Muscle of back (tissue), 11 donors: Measurements from ENCODE around the gene DHX16. TPM values are rescaled to one million over a fixed set of nuclear protein-coding genes. Genes with fewer than 3 reads are reported as not detected.
A peak's percentile ranks its signal among the peaks of the same experiment; 100 is the strongest.
"Not testable (repeated sequence)": the region's sequence is repeated elsewhere in the genome, so short reads cannot be mapped to it uniquely, and the experiment has no call there.

Experiments used
- DNase-seq, 3 donors: peaks; one replicate each; pipeline versions ENCODE4 v3.0.0 to v3.0.0-alpha.2; 2013
- polyA plus RNA-seq, 10 donors: library from polyadenylated mRNA; unstranded; fragments of 120-200 nt; gene quantifications; one replicate each; pipeline ENCODE4 v1.2.1, GENCODE V29; 2013; ENCODE audit not compliant: insufficient read length in 10 of 10

DHX16 gene
- polyA plus RNA-seq, 10 donors = 18.6 to 27.2 (median 22.9) TPM

DNA sequence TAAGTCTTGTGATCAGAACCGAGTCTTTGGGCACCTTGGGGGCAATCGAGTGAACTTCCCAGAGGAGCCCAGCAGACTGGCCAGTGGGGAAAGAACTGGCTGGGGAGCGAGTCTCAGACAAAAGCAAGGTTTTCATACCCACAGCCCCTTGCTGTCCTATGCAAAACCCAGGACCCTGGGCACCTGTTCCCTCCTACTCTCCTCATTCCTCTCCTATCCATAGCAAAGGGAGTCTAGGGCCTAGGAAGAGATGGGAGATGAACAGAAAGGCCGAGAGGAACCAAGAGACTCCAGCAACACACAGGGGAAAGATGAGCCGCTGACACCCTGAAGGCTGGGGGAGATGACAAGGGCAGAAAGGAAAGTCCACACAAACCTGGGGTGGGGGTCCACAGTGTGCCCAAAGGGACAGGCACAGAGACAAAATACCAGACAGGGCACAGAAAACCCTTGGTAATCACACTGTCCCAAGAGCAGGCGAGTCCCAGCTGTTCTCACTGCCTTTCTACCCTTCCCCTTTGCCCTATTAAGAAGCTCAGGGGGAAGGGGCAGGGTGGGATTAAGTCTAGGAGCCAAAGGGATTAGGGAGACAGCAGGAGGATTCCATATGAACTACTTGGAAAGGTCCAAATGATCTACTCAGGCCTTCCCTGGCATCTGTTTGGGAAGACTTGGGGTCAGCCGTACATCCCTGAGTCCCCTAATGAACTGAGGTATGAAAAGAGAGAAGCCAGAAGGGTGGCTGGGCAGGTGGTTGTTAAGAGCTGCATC is 7.1 kb upstream of the DHX16 start:
- no peak for DNase-seq

DNA sequence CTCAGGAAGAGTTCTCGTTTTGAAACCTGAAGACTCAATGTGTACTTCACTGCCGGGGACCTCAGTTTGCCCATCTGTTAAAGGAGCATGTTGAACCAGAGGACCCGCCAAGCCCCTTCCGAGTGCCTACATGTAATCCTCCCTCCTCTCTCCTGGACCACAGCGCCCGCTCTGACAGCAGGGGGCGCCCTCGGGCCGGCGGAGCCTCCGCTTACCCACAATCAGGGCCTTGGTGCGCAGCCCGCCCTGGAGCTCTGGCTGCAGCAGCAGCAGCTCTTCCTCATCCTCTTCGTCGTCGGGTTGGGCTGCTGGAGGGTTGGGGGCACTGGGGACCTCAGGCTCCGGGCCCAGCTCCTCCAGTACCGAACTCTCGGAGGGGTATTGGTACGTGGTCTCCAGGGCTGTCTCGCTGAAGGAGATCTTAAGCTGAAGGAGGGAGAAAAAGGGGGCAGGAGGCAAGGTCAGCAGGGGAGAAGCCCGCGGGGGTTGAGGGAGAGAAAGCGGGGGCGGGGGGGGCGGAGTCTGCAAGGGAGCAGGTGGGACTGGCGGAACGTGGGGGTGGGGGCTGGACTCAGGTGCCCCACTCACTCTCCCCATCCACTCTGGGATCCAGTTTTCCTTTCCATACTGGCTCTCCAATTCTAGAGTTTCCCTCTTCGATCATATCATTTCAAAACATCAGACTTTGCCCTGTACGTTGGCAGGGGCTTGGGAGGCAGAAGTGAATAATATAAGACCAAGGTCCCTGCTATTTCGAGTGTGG is 6.3 kb upstream of the DHX16 start:
- DNase-seq = peak; percentile 63 to 92 (median 89)

DNA sequence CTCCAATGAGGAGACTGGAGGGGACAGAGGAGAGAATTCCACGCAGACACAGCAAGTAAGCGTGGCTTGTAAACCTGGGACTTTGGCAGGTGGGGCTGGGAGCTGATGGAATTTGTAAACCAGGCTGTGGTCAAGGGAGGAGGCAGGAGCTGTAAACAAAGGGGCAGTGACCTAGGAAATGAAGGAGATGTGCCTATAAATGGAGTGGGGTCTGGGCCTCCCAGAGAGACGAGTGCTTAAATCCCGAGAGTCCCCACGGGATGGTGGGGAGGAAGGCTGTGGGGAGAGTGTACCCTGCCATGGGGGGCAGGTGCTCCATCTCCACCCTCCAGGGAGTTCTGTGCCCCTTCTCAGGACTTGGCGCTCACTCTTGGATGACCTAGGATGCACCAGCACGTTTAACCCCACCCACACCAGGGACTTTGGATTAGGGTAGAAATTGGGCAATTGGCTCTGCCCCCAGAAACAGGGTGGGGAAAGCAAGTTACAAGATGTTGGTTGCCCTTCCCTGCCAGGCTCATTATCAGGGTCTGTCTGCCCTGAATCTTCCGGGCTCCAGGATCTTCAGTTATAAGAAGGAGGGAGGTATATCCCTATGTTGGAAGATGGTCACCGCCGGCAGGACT is 4.0 kb upstream of the DHX16 start:
- DNase-seq = no peak

DNA sequence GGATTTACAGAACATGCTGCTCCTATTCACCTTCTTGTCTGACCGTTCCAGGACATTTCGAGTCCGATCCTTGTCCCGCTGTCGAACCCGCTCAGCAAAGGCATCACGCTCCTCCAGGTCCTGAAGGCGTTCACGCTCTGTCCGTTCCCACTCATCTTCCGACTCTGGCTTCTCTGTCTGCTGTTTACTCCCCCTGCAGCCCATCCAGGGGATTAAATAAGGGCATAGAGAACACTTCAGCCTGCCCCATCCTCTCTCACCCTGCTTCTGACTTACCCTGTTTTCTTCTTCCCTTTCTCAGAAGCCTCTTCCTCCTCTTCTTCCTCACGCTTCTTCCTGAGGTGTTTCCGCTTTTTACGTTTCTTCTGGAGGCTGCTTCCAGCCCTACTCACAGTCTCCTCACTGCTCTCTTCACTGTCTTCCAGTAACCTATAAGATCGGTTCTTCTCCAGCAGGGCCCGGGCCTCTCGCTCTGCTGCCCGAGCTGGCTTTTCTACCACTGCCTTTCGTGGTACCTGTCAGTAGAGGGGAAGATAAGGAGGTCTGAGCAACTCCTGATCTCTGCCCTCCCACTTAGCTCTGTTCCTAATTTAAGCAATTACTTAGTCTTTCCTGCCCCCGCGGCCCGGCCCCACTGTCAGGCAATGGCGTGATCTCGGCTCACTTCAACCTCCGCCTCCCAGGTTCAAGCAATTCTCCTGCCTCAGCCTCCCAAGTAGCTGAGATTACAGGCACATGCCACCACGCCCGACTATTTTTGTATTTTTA is 1.9 kb downstream of the DHX16 start:
- DNase-seq = no peak

DNA sequence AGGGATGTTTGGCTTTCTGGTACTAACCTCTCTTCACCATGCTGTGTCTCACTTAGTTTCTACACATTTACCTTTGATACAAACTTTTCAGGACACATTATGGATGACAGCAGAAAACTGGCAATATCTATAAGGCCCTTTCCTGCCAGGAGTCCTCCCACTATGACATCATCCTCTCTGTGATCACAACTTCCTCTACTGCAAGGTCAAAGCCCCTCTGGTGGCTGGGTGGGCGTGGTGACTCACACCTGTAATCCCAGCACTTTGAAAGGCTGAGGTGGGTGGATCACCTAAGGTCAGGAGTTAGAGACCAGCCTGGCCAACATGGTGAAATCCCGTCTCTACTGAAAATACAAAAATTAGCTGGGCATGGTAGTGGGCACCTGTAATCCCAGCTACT is 6.5 kb downstream of the DHX16 start:
- not testable (repeated sequence) for DNase-seq

DNA sequence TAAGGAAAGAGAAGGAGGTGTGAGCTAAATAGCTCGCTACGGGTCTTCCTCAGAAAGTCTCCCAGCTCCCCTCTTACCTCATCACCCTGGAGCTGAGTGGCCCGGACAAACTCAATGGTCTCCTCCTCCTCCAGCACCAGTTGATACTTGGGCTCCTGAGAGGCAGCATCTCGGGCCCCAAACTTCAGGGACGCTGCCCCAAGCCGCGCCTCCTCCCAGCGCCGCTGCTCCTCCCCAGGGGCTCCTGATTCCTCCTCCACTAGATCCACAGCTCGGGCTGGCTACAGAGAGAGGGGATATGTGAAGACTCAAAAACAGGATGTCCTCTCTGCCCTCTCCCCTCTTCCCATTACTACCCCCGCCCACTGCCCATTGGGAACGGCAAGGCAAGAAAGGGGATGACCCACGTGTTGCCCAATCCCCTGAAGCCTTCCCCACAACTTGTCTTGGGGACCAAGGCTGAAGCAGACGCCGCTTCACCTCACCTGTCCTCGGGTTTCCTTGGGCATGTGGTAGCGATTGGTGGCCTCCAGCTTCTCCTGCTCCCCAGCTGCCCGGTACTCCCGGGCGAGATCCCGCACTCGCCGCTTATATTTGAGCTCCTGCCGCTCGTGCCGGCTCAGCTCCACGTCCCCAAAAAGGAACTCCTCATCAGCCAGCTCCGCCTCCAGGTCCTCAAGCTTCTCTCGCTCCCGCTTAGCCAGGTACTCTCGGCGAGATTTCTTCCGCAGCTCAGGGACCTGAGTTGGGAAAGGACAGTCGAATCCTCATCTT is 7.6 kb downstream of the DHX16 start:
- no peak for DNase-seq

DNA sequence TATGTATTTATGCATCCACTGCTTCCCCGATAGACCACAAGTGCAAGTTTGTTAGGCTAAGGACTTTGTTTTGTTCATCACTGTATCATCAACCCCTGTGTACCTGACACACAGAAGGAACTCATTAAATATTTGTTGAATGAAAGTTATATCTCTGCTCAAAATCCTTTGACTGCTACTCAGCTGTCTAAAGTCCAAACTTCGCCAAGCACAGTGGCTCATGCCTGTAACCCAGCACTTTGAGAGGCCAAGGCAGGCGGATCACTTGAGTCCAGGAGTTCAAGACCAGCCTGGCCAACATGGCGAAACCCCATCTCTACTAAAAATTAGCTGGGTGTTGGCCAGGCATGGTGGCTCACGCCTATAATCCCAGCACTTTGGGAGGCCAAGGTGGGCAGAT is 14.9 kb downstream of the DHX16 start:
- DNase-seq = not testable (repeated sequence)

DNA sequence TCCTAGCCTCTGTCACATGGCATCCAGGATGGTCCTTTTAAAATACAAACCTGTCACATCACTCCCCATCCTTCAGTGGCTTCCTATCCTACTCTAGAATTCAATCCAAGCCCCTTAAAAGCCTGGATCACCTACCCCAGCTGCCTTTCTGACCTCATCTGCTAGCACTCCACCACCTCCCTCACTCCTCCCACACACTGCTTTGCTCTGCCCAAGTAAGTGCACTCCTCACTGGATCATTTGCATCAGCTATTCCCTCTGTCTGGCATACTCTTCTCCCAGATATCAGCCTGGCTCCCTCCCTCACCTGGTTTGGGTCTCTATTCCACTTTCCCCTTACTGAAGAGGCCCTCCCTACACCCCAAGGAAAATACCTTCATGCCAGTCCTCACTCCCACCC is 15.4 kb downstream of the DHX16 start:
- no peak for DNase-seq

DNA sequence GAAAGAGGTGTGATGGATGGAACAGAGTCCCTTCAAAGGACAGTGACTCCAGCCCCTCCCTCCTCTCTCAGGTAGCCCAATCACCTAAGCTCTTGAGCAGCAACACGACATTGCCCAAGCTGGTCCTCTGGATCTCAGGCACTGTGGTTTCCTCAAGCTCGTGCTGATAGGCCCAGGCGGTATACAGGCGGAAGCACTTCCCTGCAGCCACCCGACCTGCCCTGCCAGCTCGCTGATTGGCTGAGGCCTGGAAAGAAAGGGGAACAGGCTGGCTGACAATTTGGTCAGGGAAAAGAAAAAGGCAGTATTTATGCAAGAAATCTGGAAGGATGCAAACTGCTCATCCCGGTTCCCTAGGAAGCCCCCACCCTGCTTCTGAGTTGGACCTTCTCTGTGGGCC is 16.3 kb downstream of the DHX16 start:
- no peak for DNase-seq

DNA sequence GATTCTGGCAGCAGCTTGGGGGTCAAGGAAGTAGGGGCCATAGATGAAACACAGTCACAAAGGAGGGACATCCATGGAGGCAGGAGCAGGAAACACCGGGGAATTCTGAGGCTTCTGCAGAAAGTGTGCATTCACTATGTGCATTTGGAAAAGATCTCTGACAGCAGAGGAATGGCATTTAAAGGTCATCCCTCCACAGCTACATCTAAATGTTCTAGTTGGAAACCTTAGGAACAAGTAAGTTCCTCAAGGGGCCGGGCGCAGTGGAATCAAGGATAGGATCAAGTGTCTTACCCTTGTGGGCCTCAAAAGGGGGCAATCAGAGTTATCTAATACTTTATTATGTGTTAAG is 17.1 kb downstream of the DHX16 start:
- DNase-seq = no peak

DNA sequence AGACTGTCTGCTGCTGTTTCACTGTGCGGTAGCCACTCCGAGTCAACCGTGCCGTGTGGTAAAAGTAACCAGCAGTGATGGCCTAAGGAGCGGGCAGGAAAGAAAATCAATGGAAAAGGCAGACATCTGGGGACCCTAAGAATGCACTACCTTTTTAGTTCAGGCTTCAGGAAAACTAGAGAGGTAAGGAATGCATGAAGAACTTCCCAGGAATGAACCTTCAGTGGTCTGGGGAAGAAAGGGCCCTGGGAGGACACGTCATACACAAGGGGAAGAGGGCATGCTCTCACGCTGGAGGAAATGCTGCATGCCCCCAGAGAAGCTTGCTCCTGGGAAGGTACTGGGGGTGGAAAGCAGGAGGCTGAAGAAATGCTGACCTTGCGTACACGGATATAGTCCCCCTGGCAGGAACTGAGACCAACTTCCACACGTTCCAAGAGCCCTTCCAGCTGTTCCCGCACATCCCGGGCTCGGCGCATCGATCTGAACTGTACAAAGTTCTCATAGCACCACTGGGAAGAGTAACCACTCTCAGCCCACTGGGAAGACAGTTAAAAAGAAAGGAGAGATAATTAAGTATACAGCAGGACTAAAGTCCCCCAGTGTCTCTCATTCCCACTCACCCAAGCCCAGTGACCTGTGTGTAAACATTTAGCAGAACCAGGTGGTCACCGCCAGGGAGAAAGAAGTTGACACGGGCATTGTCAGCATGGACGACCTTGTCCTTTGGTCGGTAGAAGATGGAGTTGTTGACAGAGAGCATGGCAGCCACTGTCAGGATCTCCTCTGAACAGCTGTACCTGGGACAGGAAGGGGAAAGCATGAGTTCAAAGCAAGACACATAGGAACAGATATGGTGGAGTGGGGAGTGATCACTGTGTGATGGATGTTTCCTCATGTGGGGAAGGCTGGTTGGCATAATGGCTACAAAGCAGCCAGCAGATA is 17.7 kb downstream of the DHX16 start:
- DNase-seq = no peak

DNA sequence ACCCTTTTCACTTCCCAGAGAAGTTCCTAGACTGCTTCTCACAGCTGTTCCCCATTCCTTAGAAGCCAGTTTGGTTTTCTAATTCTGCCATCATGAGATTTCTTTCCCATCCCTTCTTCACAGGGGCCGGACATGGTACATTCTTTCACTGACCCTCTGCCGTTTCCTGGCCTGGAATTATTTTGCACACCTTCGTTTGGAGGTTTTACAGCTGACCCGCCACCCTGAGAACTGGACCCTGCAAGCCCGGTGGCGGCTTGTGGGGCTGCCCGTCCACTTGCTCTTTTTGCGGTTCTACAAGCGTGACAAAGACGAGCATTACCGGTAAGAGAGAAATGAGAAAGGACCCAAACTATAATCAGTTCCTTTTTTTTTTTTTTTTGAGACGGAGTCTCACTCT is 21.7 kb downstream of the DHX16 start:
- no peak for DNase-seq

DNA sequence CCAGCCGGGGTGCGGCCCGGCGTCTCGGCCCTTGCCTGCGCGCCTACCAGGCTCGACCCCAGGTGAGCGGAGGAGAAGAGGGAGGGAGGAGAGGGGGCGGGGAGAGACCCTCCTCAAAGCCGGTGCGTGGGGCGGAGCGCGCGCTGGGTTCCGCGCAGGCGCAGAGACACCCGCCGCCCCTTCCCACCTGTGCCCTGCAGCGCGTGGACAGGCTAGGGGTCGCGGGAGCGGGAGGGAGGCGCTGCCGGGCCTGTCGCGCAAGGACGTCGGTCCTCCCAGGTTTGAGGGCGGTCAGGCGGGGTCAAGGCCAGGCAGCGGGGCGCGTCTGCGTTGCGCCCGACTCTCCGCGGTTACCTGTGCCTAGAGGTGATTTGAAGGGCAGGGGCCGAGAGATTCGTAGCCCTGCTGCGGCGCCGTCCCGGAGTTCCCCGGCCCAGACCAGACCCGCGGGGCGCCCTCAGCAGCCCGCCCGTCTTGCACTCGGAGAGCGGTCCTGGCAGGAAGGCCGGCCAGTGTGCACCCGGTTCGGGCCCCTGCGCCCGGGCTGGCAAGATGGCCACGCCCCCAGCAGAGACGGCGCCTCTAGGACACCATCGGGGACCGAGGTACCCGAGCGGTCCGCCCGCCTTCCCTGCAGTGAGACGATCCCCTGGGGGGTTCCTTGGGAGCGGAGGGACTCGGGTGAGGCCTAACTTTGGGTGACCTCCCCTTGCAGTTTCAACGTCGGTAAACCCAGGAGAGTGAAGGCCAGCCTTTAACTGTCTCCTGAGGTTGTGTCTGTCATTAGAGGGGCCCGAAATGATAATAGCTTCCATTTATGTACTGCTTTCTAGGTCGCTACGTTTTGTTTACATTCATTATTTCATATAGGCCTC is 25.3 kb downstream of the DHX16 start:
- DNase-seq = peak; percentile 25 to 75 (median 38)

DNA sequence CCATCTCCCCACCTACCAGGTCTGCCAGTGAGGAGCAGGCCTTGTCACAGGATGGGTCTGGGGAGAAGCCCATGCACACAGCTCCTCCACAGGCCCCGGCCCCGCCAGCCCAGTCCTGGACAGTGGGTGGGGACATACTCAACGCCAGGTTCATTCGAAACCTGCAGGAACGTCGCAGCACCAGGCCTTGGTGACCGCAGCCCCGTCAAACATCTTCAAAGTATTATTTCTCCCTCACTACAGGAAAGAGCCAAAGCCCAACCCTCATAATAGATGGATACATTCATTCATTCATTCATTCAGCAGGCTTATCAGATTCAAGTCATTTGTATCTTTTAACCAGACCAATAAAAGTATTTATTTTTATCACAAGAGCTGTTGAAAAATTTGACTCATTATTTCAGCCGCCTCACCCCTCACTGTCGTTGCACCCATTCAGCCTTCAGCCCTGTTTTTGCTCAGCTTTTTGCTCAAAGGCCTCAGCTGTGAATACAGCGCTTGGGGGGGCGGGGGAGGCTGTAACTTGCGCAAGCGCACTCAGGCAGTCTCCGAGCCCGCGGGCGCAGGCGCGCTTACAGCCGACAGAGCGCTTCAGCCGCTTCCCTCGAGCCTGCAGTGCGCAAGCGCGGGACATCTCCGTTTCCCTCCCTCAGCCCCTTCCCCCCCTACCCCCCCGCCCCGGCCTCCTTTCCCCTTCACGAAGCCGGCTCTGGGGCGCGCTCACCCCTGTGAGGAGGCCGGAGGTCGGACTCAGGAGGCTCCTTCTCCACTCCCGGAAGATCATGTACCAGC is 26.2 kb downstream of the DHX16 start, which contains the start of gene C6orf136:
Gene C6orf136 (plus strand): TSS at position 684 of the 792 bp plus-strand sequence. CDS start 99 bp downstream, at position 783.
- DNase-seq = peak; percentile 87 to 95 (median 94)

DNA sequence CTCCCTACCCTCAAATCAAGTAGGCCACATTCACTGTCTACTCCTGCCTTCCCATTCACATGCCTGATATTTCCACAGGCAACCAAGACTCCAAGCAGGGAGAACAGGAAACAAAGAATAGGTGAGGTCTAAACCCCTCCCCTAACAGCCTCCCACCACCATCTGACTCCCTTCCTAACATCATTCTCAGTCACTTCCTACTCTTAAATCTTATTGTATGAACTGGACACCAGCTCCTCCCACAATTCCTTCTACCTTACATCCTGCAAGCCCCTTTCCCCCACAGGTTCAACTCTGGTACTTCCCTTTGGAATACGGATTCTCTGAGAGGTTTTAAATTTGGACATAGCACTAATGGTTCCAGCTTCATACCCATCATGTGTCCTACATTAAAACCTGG is 26.8 kb downstream of the DHX16 start:
- no peak for DNase-seq

DNA sequence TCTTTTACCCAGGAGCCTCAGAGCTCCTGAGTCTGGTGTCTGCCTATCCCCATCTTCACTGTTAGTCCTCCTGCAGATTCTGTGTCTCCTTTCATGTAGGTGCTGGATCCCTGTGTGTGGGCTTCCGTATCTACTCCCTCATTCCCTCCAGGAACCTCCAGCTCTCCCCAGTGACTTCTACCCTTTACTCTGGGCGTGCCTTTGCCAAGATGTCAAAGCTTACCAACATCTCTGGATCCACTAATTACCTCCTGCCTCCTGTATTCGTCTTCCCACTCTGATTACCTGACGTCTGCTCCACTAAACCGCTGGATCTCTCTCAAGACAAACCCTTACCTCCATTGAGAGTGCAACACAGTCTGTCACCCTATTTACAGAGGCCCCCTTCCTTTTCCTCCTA is 28.0 kb downstream of the DHX16 start:
- DNase-seq = no peak

DNA sequence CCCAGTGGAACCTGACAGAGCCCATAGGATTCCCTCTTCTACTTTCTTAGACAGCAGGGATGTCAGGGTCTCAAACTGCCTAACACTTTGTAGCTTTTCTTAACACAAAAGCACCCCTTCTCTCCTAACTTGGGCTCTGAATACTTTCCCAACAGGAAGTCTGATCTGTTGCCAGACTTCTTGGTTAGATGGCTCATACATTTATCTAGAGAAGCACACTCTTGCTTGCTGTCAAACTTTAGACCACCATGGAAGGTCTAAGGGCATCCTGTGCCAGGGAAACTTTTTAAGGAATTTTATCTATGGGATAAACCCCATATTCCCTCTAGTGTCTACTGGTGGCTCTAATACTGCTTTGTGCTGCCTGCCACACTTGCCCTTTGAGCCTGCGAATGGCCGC is 29.1 kb downstream of the DHX16 start:
- DNase-seq = no peak

DNA sequence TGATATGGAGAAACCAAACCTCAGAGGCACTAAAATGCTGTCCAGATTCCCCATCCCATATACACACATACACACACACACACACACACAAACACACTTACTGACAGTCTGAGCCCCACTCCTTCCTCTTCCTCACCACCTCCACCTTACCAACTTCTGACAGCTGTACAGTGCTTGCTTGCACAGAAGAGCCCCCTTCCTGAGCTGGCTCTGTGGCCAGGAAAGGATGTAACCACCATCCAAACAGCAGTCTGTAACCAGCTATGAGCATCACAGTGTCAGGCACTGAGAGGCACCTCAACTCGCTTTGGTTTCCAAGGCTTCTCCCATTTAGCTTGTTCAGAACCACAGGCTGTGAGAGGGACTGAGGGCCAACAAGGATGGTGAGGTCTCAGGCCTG is 31.8 kb downstream of the DHX16 start:
- no peak for DNase-seq
